NCI-H226 (cell line): ENCODE results near the gene KIF17.
"Not testable (repeated sequence)": the region's sequence is repeated elsewhere in the genome, so short reads cannot be mapped to it uniquely, and the experiment has no call there.

ENCODE experiments used
- DNase-seq: peaks from one replicate; pipeline ENCODE4 v3.0.0-alpha.2; 2015

KIF17 gene

DNA sequence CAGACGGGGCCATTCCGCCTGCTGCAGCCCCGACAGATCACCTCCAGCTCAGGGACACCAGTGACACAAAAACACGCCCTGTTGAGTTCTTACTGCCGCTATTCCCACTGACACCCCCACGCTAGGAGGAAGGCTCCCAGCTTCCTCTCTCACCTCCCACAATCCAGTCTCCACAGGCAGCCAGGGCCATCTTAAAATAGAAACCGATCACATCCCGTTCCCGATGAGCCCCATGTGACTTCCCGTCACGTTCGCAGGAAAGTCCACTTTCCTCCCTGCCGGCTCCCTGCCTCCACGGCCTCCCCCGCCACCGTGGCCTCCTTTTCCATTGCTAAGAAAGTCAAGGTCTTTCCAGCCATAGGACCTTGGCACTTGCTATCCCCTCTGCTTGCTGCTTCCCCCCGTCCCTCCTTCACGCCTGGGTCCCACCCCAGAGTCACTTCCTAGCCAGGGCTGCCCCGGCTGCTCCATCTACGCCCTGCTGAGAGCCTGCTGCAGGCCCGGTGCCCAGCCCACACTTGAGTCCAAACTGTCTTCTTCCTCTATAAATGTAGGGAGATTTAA lies 32.6 kb downstream of the KIF17 start:
- no peak for DNase-seq

DNA sequence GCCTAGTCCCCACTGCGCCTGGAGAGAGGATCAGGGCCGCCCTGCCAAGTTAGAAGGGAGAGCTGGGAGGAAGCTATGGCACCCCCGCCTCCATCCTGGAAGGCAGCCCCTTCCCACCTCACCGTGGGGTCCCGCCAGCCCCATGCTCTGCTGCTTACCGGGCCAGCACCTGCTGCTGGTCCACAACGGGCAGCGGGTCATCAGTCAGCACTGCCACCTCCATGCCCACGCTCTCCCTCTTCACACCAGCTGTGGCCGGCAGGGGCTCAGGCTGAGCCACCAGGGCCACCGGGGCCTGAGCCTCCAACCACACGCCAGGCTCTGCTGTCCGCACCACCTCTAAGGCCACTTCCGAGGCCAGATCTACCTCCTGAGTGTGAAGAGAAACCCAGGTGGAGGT lies 33.2 kb downstream of the KIF17 start:
- DNase-seq, result no peak

DNA sequence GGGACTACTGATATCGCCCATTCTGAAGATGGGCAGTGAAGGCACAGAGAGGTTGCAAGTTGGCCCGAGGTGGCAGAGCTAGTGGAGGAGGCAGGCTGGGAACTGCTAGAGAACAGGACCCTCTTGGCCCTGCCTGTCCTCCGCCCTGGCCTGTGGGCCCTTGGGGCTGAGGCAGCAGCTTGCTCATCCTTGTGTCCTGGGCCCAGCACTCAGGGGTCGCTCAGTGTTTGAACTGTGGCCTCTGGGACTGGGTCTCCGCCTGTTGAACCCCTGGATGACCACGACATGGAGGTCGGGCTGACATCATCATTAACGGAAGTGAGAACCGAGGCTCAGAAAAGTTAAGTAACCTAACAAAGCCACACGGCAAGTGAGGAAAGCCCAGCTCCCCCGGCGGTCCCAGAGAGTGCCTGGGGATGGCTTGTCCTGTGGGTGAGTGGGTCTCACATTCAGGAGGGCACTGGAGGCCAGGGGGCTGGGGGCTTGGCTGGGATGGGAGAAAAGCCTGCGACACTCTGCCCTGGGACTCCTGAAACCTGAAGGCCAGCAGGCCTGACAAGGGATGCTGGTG lies 33.7 kb downstream of the KIF17 start:
- no peak for DNase-seq

DNA sequence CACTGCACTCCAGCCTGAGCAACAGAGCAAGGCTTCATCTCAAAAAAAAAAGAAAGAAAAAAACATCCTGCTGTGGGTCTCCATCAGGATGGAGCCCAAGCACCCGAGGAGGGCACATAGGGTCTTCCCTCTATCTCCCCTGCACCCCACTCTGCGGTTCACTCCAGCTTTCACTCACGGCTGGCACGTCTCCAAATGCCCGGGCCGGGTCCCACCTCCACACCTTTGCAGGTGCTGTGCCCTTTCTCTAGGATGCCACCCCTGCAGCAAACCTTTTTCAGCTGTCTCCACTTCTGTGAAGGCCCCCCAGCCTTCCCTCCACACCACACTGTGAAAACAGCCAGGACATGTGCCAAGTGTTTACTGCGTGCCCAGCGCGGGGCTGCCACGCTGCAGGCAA lies 34.2 kb downstream of the KIF17 start:
- DNase-seq, result no peak

GRCh38 chr1:20682571-20683236 lies 35.1 kb downstream of the KIF17 start:
- no peak for DNase-seq

DNA sequence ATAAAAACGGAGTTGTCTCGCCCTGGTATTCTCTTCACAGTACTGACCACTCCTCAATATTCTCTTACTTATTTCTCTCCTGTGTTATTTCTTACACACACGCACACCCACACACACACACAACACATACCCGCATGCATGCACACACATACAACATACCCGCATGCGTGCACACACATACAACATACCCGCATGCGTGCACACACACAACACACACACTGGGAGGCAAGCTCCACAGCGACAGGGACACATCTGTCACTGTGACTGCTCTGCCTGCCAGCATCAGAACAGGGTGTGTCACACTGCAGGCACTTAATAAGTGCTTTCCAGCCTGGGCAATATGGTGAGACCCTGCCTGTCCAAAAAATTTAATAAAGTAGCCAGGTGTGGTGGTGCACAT lies 35.8 kb downstream of the KIF17 start:
- no peak for DNase-seq

GRCh38 chr1:20680269-20680668 lies 37.5 kb downstream of the KIF17 start:
- DNase-seq, result no peak

DNA sequence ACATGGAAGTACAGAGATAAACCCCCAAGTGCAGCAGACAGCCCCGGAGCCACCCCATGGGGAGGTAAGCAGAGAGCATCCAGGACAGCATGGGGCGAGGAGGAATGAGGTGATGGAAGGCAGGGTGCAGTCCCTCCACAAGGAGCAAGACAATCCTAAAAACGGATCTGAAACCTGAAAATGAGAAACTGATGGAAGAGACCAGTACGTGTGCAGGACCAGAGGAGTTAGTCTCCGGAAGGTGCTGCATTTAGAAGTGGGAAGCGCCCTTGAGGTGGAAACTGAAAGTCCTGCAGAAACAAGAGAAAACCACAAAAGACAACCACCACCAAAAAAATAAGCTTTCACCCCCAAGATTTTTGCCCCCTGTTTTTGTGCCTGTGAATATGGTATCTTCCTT lies 39.2 kb downstream of the KIF17 start:
- DNase-seq, result no peak

GRCh38 chr1:20673626-20674025 lies 44.2 kb downstream of the KIF17 start:
- DNase-seq, result not testable (repeated sequence)

DNA sequence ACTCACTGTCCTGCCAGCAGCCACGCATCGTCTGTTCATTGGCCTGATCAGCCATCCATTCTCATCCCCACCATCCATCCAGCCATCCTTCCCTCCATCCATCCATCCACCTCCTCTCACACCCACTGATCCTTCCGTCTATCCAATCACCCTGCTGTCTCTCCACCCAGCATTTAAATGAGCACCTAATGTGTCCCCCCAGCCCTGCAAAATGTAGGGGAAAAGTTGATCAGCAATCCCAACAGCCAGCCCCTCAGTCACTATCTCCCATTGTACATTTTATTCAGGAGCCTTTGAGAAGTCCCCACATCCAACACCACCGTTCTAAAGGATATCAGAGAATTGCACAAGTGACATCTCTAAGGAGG lies 45.6 kb downstream of the KIF17 start:
- no peak for DNase-seq

- DNase-seq, result no peak
These were observed 46.9 kb downstream of the KIF17 start for GRCh38 chr1:20670936-20671335.

DNA sequence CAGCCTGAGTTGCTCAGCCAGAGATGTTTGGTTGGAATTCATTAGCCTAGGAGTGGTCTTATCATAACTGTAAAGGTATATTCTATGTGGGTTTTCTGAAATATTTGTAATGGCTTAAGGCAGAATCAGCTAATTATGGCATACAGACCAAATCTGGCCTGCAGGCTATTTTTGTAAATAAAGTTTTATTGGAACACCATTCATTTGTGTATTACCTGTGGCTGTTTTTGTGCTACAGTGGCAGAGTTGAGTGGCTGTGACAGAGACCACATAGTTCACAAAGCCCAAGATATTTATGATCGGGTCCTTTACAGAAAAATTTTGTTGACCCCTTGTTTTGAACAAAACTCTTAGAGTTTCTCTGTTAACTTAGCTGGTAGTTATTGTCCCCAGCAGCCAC lies 49.2 kb downstream of the KIF17 start:
- no peak for DNase-seq

DNA sequence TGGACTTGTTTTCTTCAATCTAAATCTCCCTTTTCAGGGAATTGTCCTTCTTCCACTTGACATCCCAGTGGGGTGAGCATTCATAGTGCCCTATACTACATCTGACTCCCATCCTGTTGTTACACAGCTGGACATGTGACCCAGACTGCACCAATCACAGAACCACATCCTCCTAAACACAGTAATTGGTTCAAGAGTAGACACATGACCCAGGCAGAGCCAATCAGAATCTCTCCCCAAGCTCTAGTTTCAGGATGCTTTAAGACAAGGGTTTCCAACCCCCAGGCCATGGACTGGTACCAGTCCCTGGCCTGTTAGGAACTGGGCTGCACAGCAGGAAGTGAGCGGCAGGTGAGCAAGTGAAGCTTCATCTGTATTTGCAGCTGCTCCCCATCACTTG lies 51.0 kb downstream of the KIF17 start:
- DNase-seq, result peak; percentile 62

GRCh38 chr1:20666146-20666545 lies 51.7 kb downstream of the KIF17 start:
- no peak for DNase-seq

DNA sequence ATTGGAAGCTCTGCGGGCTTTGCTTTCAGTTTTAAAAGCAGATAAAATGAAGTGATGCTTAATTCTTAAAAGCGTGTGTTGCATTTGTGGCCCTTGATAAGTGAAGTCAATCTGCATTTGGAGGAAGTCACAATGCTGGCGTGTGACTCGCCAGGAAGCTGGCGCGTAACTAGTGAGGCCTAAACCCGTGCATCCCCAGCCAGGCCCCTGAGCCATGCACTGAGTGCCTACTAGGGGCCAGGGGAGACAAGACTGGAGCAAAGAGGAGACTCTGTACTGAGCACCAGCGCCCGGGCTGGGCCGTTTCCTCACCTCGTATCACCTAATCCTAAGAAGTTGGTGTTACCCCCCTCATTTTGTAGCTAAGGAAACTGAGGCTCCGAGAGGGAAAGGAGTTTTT lies 52.1 kb downstream of the KIF17 start:
- no peak for DNase-seq

- no peak for DNase-seq
These were observed 53.7 kb downstream of the KIF17 start for GRCh38 chr1:20663969-20664715.

- DNase-seq, result no peak
These were observed 54.4 kb downstream of the KIF17 start for GRCh38 chr1:20663365-20663764.

DNA sequence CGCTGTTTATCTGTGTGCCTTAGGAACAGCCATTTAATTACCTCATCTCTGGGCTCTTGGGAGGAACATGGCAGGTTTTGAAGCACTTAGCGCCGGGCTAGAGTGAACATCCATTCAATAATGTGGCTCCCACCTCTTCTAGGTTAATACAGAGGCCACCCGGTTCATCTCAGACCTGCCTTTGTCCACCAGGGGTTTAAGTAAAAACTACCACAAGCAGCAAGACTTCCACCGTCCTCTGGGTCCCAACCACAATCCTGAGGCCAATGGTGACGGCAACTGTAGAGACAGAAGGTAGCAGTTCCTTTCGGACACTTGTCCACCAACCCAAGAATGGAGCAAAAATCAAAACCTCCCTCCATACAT lies 55.7 kb downstream of the KIF17 start:
- DNase-seq, result no peak

DNA sequence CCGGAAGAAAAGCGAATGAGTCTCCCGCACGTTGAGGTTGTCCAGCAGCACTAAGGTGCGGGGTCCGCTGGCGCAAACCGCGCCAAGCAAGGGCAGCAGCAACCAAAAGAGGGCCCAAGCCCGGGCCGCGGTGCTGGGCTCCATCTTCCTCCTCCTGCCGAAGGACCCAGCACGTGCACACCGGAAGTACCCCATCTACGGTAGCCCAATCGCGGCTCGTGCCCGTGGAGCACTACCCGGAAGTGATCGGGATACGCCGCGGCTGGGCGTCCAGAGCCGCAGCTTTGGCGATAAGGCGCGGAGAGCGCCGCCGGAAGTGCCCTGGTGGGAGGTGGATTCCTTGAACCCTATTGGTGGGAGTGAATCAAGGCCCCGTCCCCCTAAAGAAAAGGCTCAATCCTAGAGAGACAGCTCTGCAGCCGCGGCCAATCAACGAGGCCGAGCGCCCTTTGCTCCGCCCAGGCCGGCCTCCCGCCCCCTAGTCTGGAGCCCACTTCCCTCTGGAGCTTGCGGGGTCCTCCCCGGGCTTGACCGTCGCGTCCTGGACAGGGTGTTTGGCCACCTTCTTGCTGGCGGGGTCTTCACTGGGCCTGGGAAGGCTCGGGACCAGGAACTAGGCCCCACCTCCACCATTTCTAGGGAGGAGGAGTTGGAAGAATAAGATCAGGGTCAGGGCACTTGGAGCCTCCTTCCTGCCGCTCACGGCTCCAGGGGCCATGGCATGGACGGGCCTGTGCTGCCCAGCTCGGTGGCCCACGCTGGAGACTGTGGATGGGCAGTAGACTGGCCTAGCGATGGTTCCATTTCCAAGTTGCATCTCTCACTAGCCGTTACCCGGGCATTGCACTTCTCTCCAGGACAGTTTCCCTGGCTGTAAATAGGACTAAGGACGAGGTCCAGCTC lies 56.3 kb downstream of the KIF17 start, which contains the start of gene DDOST:
DDOST (minus strand) TSS at position 163 of the 903 bp plus-strand sequence; CDS start at position 144, 19 bp downstream.
- peak; percentile 99 for DNase-seq

GRCh38 chr1:20660847-20661206 lies 57.0 kb downstream of the KIF17 start:
- DNase-seq, result no peak

DNA sequence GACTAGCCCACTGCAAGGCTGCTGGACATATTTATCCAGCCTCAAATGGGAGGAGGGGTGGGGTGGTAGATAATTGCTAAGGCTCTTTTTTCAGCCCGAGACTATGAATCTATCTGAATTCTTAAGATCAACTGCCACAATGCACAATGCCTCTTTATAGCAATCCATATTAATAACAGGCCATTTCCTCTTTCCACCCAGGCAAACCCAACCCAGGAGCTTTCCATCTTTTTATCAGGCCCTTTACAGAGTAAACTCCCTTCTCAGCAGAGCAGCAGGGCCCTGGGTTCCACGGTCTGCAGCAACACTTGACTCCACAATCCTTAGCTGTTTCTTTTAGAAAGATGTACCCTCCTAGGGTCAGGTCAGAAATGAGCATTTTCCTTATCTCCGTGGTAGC lies 57.4 kb downstream of the KIF17 start:
- DNase-seq, result no peak

DNA sequence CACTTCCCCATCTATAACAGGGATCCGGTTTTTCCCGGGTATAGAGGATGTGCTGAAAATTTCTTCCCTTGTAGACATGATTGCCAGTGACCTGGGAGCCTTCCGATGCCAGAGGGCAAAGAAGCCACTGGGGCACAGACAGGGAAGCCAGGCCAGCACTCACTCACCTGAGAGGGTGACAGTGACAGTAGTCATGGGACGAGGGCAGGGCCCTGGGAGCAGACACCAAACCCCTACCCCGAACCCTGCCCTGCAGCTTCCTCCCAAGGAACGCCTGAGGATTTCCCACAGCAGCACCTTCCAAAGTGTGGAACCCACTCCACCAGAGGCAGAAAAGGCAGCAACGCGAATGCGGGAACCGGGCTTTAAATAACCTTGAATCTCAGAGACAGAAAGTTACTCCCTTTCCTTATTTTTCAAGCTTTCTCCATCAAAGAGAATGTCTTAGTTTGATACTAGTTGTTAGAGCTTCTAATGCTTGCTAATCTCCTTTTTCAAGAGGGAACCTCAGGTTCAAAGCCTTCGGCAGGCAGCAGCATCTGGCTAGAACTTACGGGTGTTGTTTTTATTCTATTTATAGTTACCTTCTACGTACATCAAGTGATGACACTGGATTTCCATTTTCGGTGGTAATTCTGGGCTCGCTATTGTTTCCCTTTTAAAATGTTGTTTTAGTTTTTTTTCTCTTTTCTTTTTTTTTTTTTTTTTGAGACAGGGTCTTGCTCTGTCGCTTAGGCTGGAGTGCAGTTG lies 59.5 kb downstream of the KIF17 start:
- no peak for DNase-seq
